GM19324 (cell line): Measurements from ENCODE around the gene LY6G5B.

Experiments used
- ATAC-seq: cut with Tn5 transposase; IDR thresholded peaks from one replicate; pipeline ENCODE4 v1.9.1; 2021; ENCODE audit warnings: mild to moderate bottlenecking, moderate library complexity; ENCODE audit not compliant: unreplicated experiment, low FRiP score

LY6G5B gene

GRCh38 chr6:31662124-31662723, 7.6 kb upstream of the LY6G5B start:
- ATAC-seq: no peak

- no peak for ATAC-seq
Measured at GRCh38 chr6:31663126-31663960, 6.4 kb upstream of the LY6G5B start.

GRCh38 chr6:31663961-31664789, 5.6 kb upstream of the LY6G5B start:
- no peak for ATAC-seq

GRCh38 chr6:31664790-31665500, 4.8 kb upstream of the LY6G5B start, which contains the start of gene GPANK1:
TSS of gene GPANK1 (minus strand) at chr6:31664997. CDS start at chr6:31664478, 519 bp downstream.
- ATAC-seq: peak; percentile 28

- ATAC-seq: peak; percentile 85
Measured at GRCh38 chr6:31665501-31666336, 4.1 kb upstream of the LY6G5B start, which contains the start of gene CSNK2B. TSS of gene CSNK2B (plus strand) at chr6:31666080. CDS start at chr6:31666832, 752 bp downstream.

- no peak for ATAC-seq
Measured at GRCh38 chr6:31666337-31666965, 3.3 kb upstream of the LY6G5B start.

- no peak for ATAC-seq
Measured at GRCh38 chr6:31676322-31676903, 6.6 kb downstream of the LY6G5B start.

GRCh38 chr6:31676904-31677303, 7.1 kb downstream of the LY6G5B start:
- ATAC-seq: no peak

- no peak for ATAC-seq
Measured at GRCh38 chr6:31677955-31678354, 8.2 kb downstream of the LY6G5B start.

- no peak for ATAC-seq
Measured at GRCh38 chr6:31680226-31681134, 10.7 kb downstream of the LY6G5B start, which contains the start of gene LY6G5C. TSS of gene LY6G5C (minus strand) at chr6:31681067. CDS start at chr6:31680373, 694 bp downstream.

- ATAC-seq: no peak
Measured at GRCh38 chr6:31681135-31681671, 11.4 kb downstream of the LY6G5B start.

- no peak for ATAC-seq
Measured at GRCh38 chr6:31683591-31683990, 13.8 kb downstream of the LY6G5B start.

- no peak for ATAC-seq
Measured at GRCh38 chr6:31686483-31686882, 16.7 kb downstream of the LY6G5B start.

- ATAC-seq: no peak
Measured at GRCh38 chr6:31687321-31687720, 17.5 kb downstream of the LY6G5B start.

GRCh38 chr6:31687860-31688693, 18.3 kb downstream of the LY6G5B start:
- no peak for ATAC-seq
